ENCODE measurements around the gene TTC39B.
A peak's percentile ranks its signal among the peaks of the same experiment; 100 is the strongest.

TTC39B gene

GRCh38 chr9:15146268-15146700 is 160.7 kb downstream of the TTC39B start:
- DNase-seq (ENCODE audit: low spot score) = no peak
- no peak for TF ChIP-seq CTCF (IDR thresholded peaks at IDR 0.05; ENCODE audit: extremely low read depth, missing control alignments)

GRCh38 chr9:15144622-15145061 is 162.4 kb downstream of the TTC39B start:
- no peak for TF ChIP-seq CTCF (IDR thresholded peaks at IDR 0.05; ENCODE audit: extremely low read depth, missing control alignments)
- DNase-seq (ENCODE audit: low spot score) = no peak

GRCh38 chr9:15142878-15143534 is 164.0 kb downstream of the TTC39B start:
- DNase-seq (ENCODE audit: low spot score) = peak; percentile 51
- peak; percentile 70 for TF ChIP-seq CTCF (IDR thresholded peaks at IDR 0.05; ENCODE audit: extremely low read depth, missing control alignments)

- no peak for DNase-seq (ENCODE audit: low spot score)
- TF ChIP-seq CTCF (IDR thresholded peaks at IDR 0.05; ENCODE audit: extremely low read depth, missing control alignments) = no peak
Observed at GRCh38 chr9:15140051-15140450, 167.0 kb downstream of the TTC39B start.

GRCh38 chr9:15139469-15139868 is 167.5 kb downstream of the TTC39B start:
- no peak for TF ChIP-seq CTCF (IDR thresholded peaks at IDR 0.05; ENCODE audit: extremely low read depth, missing control alignments)
- DNase-seq (ENCODE audit: low spot score) = no peak

DNA sequence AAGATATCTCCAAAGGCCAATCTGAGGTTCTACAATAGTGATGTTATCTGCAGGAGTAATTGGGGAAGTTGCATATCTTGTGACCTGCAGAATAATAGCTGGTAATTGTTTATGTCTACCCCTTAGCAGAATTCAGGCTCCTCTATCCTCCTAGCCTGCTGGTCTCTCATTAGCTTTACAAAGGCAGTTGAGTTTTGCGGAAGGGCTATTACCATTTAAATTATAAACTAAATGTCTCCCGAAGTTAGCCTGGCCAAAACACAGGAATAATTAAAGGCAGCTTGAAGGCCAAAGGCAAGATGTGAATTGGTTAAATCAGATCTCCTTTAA is 168.7 kb downstream of the TTC39B start:
- no peak for DNase-seq (ENCODE audit: low spot score)
- TF ChIP-seq CTCF (IDR thresholded peaks at IDR 0.05; ENCODE audit: extremely low read depth, missing control alignments) = no peak

- TF ChIP-seq CTCF (IDR thresholded peaks at IDR 0.05; ENCODE audit: extremely low read depth, missing control alignments) = no peak
- no peak for DNase-seq (ENCODE audit: low spot score)
Observed at GRCh38 chr9:15137658-15138356, 169.2 kb downstream of the TTC39B start.
